NCI-H2029 treated with DMSO at 0.1 percent for 48 hours (cell line): ENCODE results near the gene C1GALT1.

ENCODE experiments used
- DNase-seq: peaks from one replicate; lab custom pipeline; 2025; lab: John Stamatoyannopoulos, UW

C1GALT1 gene

DNA sequence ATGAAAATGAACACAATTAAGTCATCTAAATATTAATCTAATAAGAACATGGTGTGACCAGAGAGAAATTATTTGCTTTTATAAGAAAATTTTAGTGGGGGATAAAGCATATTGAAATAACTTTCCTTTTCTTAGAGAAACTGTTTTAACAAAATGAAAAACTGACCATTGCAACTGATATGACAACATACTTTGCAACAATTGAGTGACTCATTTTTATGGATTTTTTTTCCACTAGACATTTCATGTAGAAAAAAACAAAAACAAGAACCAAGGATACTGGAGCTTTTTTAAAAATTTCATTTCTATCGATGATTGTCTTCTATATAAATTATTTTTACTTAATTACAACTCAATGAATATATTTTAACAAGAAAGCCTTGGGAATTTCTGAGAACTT lies 90.0 kb downstream of the C1GALT1 start:
- no peak for DNase-seq

DNA sequence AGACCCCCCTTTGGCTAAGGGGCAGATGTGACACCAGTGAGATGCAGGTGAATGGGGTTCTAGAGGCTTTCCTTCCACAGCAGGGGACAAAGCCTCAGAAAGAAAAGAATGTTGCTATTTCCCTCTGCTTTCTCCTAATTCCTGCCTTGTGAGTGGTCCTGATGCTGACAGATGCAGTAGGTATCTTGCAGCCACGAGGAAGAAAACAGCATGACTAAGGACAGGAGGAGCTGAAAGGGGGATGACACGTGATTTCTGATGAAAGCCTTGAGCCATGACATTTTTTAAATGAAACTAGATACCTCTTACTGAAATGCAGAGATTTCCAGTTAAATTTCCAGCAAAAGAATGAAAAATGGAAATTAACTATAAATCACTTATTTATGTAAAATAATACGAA lies 92.4 kb downstream of the C1GALT1 start:
- DNase-seq = no peak

GRCh38 chr7:7276161-7276560 lies 93.8 kb downstream of the C1GALT1 start:
- DNase-seq = no peak

DNA sequence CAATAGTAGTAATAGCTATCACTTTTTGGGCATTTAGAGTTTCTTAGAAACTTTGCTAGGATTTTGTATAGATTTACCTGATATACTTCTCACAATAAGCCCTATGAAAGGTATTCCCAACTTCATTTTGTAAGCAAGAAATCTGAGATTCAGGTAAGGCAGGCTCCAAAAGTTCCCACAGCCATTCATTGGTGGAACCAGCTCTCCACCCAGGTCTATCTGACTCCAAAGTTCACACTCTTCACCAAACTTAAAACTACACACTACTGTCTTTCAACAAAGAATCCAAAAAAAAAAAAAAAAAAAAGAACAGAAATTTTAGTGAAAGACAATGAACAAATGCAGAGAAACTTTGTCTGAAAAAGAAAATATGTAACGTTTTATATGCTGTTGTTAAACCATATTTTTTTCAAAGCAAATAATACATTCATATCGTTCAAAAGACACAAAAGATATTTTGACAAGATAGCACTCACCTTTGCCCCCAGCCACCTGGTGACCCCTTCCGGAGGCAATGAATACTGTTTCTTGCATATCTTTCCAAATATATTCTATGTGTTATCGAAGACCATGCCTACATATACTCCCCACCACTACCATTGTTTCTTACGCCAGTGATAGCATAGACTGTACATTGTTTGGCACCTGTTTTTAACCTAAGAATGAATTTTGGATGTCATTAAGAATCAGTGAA lies 108.2 kb downstream of the C1GALT1 start:
- DNase-seq = no peak

DNA sequence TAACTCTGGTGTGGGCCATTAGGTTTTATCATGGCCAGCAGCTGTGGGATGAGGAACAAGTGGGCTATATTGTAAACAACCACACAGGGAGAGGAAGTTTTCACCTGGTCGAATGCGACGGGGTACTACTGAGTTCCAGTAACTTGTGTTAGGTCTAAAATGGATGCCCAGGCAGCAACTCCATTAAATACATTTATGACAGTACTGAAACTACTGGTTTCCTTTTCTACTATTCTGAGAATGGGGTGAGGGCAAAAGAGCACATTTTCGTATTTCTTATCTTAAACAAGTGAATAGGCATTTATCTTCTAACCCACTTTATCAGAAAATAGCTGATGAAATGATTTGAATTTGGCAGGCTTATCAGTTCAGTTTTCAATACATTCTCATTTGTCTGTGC lies 109.7 kb downstream of the C1GALT1 start:
- no peak for DNase-seq

GRCh38 chr7:7292608-7293007 lies 110.3 kb downstream of the C1GALT1 start:
- DNase-seq = no peak

- DNase-seq = no peak
Measured at GRCh38 chr7:7293092-7293491, 110.7 kb downstream of the C1GALT1 start.

DNA sequence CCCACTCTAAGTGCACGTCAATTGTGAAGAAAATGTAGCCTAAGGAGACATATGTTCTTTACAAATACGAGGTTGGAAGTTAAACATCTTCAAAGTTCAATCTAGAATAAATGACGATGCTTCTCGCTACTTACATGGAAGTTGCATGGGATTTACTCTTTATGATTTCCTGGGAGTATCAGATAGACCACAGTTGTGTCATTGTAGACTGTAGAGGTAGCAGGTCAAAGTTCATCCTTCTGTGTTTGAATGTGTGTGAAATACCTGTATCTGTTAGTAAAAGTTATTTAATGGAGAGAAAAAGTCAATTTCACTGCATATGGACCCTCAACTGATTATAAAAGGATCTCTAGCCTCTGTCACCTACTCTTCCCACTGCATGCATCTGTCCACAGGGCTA lies 112.6 kb downstream of the C1GALT1 start:
- DNase-seq = no peak
